ENCODE data around the gene HSPB9. TPM values are rescaled to one million over a fixed set of nuclear protein-coding genes. Genes with fewer than 3 reads are reported as not detected.

The HSPB9 gene
- total RNA-seq, 1 donor from 2014 or later: not detected

GRCh38 chr17:42127414-42127813, 4.8 kb downstream of the HSPB9 start:
- TF ChIP-seq CTCF (IDR thresholded peaks at IDR 0.05): no peak
- Mint-ChIP-seq H3K9me3 (ENCODE audit: unreplicated experiment) (no peaks in the 10 kb centered on the region), H3K27ac (ENCODE audit: unreplicated experiment) (no peak overlapping the region), H3K36me3 (ENCODE audit: unreplicated experiment) (peaks cover 22% of the 10 kb centered on the region), H3K4me1 (ENCODE audit: unreplicated experiment) (peaks cover 3% of the 10 kb centered on the region), H3K4me3 (ENCODE audit: unreplicated experiment) (no peak overlapping the region), H3K27me3 (ENCODE audit: unreplicated experiment) (no peaks in the 10 kb centered on the region)
- DNase-seq (ENCODE audit: extremely low spot score, unreplicated experiment): no peak

GRCh38 chr17:42129109-42129837, 6.7 kb downstream of the HSPB9 start:
- no peak overlapping the region for H3K4me3 Mint-ChIP-seq (ENCODE audit: unreplicated experiment)
- no peak for TF ChIP-seq CTCF (IDR thresholded peaks at IDR 0.05)
- DNase-seq (ENCODE audit: extremely low spot score, unreplicated experiment): no peak
- no peaks in the 10 kb centered on the region for H3K27me3 Mint-ChIP-seq (ENCODE audit: unreplicated experiment)
- H3K27ac Mint-ChIP-seq (ENCODE audit: unreplicated experiment): no peak overlapping the region
- H3K4me1 Mint-ChIP-seq (ENCODE audit: unreplicated experiment): peaks cover 16% of the 10 kb centered on the region
- no peaks in the 10 kb centered on the region for H3K9me3 Mint-ChIP-seq (ENCODE audit: unreplicated experiment)
- peaks cover 25% of the 10 kb centered on the region for H3K36me3 Mint-ChIP-seq (ENCODE audit: unreplicated experiment)

- no peaks in the 10 kb centered on the region for H3K9me3 Mint-ChIP-seq (ENCODE audit: unreplicated experiment)
- no peaks in the 10 kb centered on the region for H3K27me3 Mint-ChIP-seq (ENCODE audit: unreplicated experiment)
- no peak overlapping the region for H3K27ac Mint-ChIP-seq (ENCODE audit: unreplicated experiment)
- TF ChIP-seq CTCF (IDR thresholded peaks at IDR 0.05): no peak
- no peak for DNase-seq (ENCODE audit: extremely low spot score, unreplicated experiment)
- peaks cover 19% of the 10 kb centered on the region for H3K4me1 Mint-ChIP-seq (ENCODE audit: unreplicated experiment)
- no peak overlapping the region for H3K4me3 Mint-ChIP-seq (ENCODE audit: unreplicated experiment)
- peaks cover 25% of the 10 kb centered on the region for H3K36me3 Mint-ChIP-seq (ENCODE audit: unreplicated experiment)
Measured at GRCh38 chr17:42130310-42130936, 7.8 kb downstream of the HSPB9 start.

- DNase-seq (ENCODE audit: extremely low spot score, unreplicated experiment): no peak
- TF ChIP-seq CTCF (IDR thresholded peaks at IDR 0.05): no peak
- Mint-ChIP-seq H3K27me3 (ENCODE audit: unreplicated experiment) (no peaks in the 10 kb centered on the region), H3K9me3 (ENCODE audit: unreplicated experiment) (no peaks in the 10 kb centered on the region), H3K4me3 (ENCODE audit: unreplicated experiment) (no peak overlapping the region), H3K4me1 (ENCODE audit: unreplicated experiment) (peaks cover 27% of the 10 kb centered on the region), H3K27ac (ENCODE audit: unreplicated experiment) (no peak overlapping the region), H3K36me3 (ENCODE audit: unreplicated experiment) (peaks cover 27% of the 10 kb centered on the region)
Measured at GRCh38 chr17:42131232-42131631, 8.6 kb downstream of the HSPB9 start.

GRCh38 chr17:42131981-42132432, 9.4 kb downstream of the HSPB9 start:
- H3K4me3 Mint-ChIP-seq (ENCODE audit: unreplicated experiment): no peak overlapping the region
- DNase-seq (ENCODE audit: extremely low spot score, unreplicated experiment): no peak
- no peaks in the 10 kb centered on the region for H3K27me3 Mint-ChIP-seq (ENCODE audit: unreplicated experiment)
- H3K9me3 Mint-ChIP-seq (ENCODE audit: unreplicated experiment): no peaks in the 10 kb centered on the region
- no peak for TF ChIP-seq CTCF (IDR thresholded peaks at IDR 0.05)
- H3K27ac Mint-ChIP-seq (ENCODE audit: unreplicated experiment): no peak overlapping the region
- peaks cover 23% of the 10 kb centered on the region for H3K36me3 Mint-ChIP-seq (ENCODE audit: unreplicated experiment)
- H3K4me1 Mint-ChIP-seq (ENCODE audit: unreplicated experiment): peaks cover 30% of the 10 kb centered on the region
